GM10248 (cell line): ENCODE measurements around the gene FOSL1.
"Not testable (repeated sequence)": the region's sequence is repeated elsewhere in the genome, so short reads cannot be mapped to it uniquely, and the experiment has no call there.

ENCODE experiments used
- CTCF ChIA-PET: fragments of 300-600 bp; sonication (Branson Sonifier 250); formaldehyde crosslinking; extraction: SDS; loops from one replicate; lab custom pipeline; 2021; ENCODE audit warnings: antibody characterized with exemption; lab: Yijun Ruan, JAX
- POLR2A ChIA-PET: fragments of 350-650 bp; sonication (Branson Sonifier 250); formaldehyde crosslinking; extraction: SDS; loops from one replicate; lab custom pipeline; 2020; ENCODE audit warnings: antibody characterized with exemption; lab: Yijun Ruan, JAX
- DNase-seq: peaks from one replicate; pipeline ENCODE4 v3.0.0; 2012; ENCODE audit errors: extremely low spot score
- CTCF ChIP-seq: IDR thresholded peaks from 2 replicates; pipeline ENCODE4 v1.5.1; 2012; ENCODE audit warnings: mild to moderate bottlenecking, low read depth; ENCODE audit errors: extremely low read depth, missing control alignments, control extremely low read depth

The FOSL1 gene

DNA sequence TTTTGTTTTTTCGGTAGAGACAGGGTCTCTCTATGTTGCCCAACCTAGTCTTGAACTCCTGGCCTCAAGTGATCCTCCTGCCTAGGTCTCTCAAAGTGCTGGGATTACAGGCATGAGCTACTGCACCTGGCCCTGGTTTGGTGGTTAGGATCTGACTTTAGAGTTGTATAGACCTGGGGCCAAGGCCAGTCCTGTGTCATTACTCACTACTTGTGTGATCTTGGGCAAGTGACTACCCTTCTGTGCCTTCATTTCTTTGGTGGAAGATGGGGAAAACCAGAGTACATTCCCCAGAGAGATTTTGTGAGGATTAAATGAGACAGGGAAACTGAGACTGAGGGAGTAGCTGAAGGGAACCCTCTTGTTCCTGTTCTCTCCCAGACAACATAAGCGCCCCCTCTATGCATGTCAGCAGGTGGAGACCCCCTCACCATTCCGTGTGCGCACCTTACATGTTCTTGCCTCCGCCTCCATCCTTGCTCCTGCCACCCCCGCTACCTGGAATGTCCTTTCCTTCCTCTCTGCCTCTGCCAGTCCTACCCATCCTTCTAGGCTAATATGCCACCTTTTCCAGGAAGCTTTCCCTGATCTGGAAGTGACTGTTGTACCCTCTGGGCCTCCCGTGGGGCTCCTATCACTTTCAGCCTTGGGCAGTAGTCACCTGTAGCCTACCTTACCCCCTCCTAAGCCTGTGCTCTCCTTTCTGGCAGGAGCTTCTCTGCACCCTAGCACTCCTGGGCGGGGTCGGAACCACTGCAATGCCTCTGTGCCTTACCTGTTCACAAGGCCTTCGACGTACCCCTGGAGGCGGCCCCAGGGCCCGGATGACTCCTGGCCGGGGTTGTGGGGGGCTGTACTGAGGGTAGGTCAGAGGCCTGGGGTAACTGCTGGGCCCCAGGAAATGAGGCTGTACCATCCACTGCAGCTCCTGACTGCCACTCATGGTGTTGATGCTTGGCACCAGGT is 3.9 kb downstream of the FOSL1 start:
- TF ChIP-seq CTCF = no peak
- CTCF ChIA-PET = interaction anchor here (1.0 to 14.6 kb wide), 7 partner anchors 10 to 149 kb away, joined by 3 to 199 read pairs (median 3); partner anchors contain the start of genes CTSW, FIBP and MUS81
- POLR2A ChIA-PET = interaction anchor here (0.6 kb wide), 2 partner anchors 72 to 922 kb away, joined by 3 to 9 read pairs; no protein-coding TSS in a partner anchor
- no peak for DNase-seq

- no peak for DNase-seq
- no peak for TF ChIP-seq CTCF
- ChIA-PET POLR2A (interaction anchor here (0.6 to 0.7 kb wide), 2 partner anchors 715 to 922 kb away, joined by 6 to 9 read pairs; no protein-coding TSS in a partner anchor), CTCF (interaction anchor here (1.0 to 14.6 kb wide), 6 partner anchors 11 to 93 kb away, joined by 3 to 199 read pairs (median 3); partner anchors contain the start of genes CTSW, FIBP and MUS81)
These were observed 4.7 kb downstream of the FOSL1 start for GRCh38 chr11:65895482-65895981.

DNA sequence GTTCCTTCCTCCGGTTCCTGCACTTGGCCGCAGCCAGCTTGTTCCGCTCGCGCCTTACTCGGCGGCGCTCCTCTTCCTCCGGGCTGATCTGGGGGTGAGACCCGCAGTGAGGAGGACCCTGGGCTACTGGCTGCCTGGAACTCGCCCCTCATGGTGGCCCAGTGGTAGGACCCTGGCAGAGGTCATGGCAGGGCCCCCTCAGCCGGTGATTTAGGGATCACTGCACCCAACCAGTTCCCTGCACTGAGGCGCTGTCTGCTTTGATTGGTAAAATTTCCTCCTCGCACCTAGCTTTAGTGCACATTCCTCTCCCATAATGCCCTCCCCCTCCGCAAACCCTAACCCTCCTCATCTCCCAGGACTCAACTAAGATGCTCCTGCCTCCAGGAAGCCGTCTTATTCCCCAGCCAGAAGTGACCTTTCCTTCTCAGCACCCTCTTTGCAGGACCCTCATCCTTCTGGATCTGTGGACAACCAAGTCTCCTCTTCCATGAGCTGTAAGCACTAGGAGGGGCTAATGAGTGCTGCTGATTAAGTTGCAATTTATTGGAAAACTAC is 6.1 kb downstream of the FOSL1 start:
- ChIA-PET CTCF (interaction anchor here (1.1 to 19.3 kb wide), 5 partner anchors 9 to 94 kb away, joined by 3 to 535 read pairs (median 80); partner anchors contain the start of genes CFL1, CTSW, EFEMP2 and FIBP), POLR2A (no interaction called here)
- TF ChIP-seq CTCF = no peak
- DNase-seq = no peak

- no peak for DNase-seq
- POLR2A ChIA-PET = interaction anchor here (0.8 to 1.4 kb wide), 3 partner anchors 8 to 33 kb away, joined by 3 to 7 read pairs (median 4); no protein-coding TSS in a partner anchor
- TF ChIP-seq CTCF = no peak
- CTCF ChIA-PET = interaction anchor here (0.7 to 19.3 kb wide), 9 partner anchors 10 to 112 kb away, joined by 3 to 535 read pairs (median 4); partner anchors contain the start of genes AP5B1, C11orf68, CFL1 and CTSW
These were observed 7.4 kb downstream of the FOSL1 start for GRCh38 chr11:65892661-65893317.

DNA sequence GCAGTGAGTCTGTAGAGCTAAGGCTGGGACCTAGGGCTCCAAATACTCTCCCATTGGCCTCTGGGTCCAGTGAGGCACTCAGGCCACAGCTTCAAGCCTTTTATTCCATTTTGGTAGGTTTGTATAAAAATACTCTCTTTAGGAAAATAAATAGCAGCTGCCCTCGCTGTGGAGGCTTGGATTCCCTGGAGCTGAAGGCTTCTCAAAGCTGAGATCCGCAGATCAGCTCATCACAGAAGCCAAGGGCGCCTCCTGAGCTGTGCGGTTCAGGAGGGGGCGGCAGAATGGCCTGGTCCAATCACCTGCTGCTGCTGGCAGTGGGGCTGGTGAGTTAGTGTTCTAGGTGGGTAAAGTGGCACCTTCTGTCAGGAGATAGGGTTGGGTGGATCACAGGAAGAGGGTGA is 8.0 kb downstream of the FOSL1 start:
- ChIA-PET CTCF (interaction anchor here (0.7 to 19.3 kb wide), 10 partner anchors 10 to 112 kb away, joined by 3 to 535 read pairs (median 4); partner anchors contain the start of genes AP5B1, C11orf68, CFL1 and CTSW), POLR2A (interaction anchor here (1.4 to 2.2 kb wide), 2 partner anchors 9 to 23 kb away, joined by 4 to 10 read pairs; partner anchors contain the start of gene FOSL1)
- not testable (repeated sequence) for DNase-seq

GRCh38 chr11:65891219-65892136 is 8.7 kb downstream of the FOSL1 start:
- POLR2A ChIA-PET = interaction anchor here (0.9 to 2.2 kb wide), 7 partner anchors 9 to 276 kb away, joined by 3 to 25 read pairs (median 4); partner anchors contain the start of genes CFL1, FOSL1, MUS81 and PCNX3
- no peak for DNase-seq
- CTCF ChIA-PET = interaction anchor here (0.8 to 19.3 kb wide), 22 partner anchors 9 to 302 kb away, joined by 3 to 535 read pairs (median 6); partner anchors contain the start of genes AP5B1, C11orf68, CFL1 and CTSW
- TF ChIP-seq CTCF = peak; percentile 73
